ENCODE results near the gene NOCT. TPM values are rescaled to one million over a fixed set of nuclear protein-coding genes. Genes with fewer than 3 reads are reported as not detected.
"Not testable (repeated sequence)": the region's sequence is repeated elsewhere in the genome, so short reads cannot be mapped to it uniquely, and the experiment has no call there.

Gene NOCT
- total RNA-seq, 1 donor from 2014 or later, result 6.9 TPM

DNA sequence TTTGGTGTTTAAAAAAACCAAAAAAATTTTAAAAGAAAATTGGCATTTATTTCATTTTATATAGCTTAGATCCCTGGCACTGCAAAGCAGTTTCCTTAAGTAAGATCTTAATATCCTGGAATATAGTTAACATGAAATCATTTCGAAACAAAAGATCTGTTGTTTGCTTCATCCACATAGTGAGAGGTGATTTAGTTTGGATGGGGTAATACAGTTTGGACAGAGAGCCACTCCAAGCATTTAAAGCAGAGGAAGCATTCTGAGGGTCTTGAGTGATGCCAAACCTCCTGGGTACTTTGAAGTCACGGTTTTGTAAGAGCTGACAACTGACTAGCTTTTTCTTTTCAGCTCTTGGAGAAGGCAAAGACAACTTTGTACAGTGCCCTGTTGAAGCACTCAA is 28.7 kb downstream of the NOCT start:
- no peaks in the 10 kb centered on the region for H3K4me1 Mint-ChIP-seq
- H3K27ac Mint-ChIP-seq, result no peak overlapping the region
- peaks cover 29% of the 10 kb centered on the region for H3K36me3 Mint-ChIP-seq
- H3K9me3 Mint-ChIP-seq, result peaks cover 4% of the 10 kb centered on the region
- H3K27me3 Mint-ChIP-seq (ENCODE audit: low read depth), result no peaks in the 10 kb centered on the region
- TF ChIP-seq, protein P1, sequence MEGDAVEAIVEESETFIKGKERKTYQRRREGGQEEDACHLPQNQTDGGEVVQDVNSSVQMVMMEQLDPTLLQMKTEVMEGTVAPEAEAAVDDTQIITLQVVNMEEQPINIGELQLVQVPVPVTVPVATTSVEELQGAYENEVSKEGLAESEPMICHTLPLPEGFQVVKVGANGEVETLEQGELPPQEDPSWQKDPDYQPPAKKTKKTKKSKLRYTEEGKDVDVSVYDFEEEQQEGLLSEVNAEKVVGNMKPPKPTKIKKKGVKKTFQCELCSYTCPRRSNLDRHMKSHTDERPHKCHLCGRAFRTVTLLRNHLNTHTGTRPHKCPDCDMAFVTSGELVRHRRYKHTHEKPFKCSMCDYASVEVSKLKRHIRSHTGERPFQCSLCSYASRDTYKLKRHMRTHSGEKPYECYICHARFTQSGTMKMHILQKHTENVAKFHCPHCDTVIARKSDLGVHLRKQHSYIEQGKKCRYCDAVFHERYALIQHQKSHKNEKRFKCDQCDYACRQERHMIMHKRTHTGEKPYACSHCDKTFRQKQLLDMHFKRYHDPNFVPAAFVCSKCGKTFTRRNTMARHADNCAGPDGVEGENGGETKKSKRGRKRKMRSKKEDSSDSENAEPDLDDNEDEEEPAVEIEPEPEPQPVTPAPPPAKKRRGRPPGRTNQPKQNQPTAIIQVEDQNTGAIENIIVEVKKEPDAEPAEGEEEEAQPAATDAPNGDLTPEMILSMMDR (IDR thresholded peaks at IDR 0.05; ENCODE audit: unreplicated experiment), result no peak
- H3K4me3 Mint-ChIP-seq, result no peak overlapping the region
- DNase-seq (ENCODE audit: low spot score in 2 of 2, unreplicated experiment in 2 of 2), result no peak

DNA sequence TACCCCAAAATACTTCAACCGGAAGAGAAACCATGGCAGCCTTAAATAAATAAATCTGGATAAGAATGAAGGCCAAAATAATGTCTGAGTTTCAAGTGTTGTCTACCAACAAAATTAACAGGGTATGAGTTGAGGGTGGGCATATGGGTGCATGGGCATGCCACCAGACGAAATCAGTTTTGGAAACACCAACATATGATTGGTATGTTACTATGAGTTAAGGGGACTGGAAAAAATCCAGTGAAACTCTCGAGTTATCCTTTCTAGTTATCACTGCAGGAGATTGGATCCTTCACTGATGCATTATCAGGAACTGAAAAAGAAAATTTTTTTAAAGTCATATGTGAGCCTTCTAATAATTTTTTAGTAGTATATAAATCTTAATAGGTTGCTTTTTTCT is 32.4 kb downstream of the NOCT start:
- peaks cover 28% of the 10 kb centered on the region for H3K36me3 Mint-ChIP-seq
- no peak overlapping the region for H3K4me3 Mint-ChIP-seq
- H3K27me3 Mint-ChIP-seq (ENCODE audit: low read depth), result no peaks in the 10 kb centered on the region
- TF ChIP-seq, protein P1 (IDR thresholded peaks at IDR 0.05; ENCODE audit: unreplicated experiment), result no peak
- no peak for DNase-seq (ENCODE audit: low spot score in 2 of 2, unreplicated experiment in 2 of 2)
- no peaks in the 10 kb centered on the region for H3K4me1 Mint-ChIP-seq
- no peak overlapping the region for H3K27ac Mint-ChIP-seq
- H3K9me3 Mint-ChIP-seq, result peaks cover 4% of the 10 kb centered on the region

DNA sequence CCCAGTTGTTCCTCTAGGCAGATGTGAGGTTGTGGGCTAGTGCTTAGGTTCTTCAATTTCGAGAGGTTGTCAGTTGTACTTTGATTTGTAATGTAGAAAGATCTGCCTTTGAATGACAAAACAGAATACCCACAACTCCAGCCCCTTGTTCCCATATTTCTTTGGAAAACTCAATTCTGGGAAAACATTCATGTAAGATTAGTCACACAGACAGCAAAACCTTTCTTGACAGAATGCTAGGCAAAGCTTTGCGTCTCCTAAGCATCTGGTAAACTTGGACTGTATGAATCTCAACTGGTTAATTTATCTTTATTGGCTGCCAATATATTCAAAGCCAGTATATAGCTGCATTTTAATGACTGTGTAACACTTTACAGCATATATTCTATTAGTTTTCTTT is 34.9 kb downstream of the NOCT start:
- Mint-ChIP-seq H3K4me3 (no peak overlapping the region), H3K27me3 (ENCODE audit: low read depth) (no peaks in the 10 kb centered on the region), H3K27ac (no peak overlapping the region), H3K9me3 (peaks cover 4% of the 10 kb centered on the region), H3K4me1 (peaks cover 11% of the 10 kb centered on the region), H3K36me3 (peaks cover 24% of the 10 kb centered on the region)
- TF ChIP-seq, protein P1 (IDR thresholded peaks at IDR 0.05; ENCODE audit: unreplicated experiment), result no peak
- no peak for DNase-seq (ENCODE audit: low spot score in 2 of 2, unreplicated experiment in 2 of 2)

DNA sequence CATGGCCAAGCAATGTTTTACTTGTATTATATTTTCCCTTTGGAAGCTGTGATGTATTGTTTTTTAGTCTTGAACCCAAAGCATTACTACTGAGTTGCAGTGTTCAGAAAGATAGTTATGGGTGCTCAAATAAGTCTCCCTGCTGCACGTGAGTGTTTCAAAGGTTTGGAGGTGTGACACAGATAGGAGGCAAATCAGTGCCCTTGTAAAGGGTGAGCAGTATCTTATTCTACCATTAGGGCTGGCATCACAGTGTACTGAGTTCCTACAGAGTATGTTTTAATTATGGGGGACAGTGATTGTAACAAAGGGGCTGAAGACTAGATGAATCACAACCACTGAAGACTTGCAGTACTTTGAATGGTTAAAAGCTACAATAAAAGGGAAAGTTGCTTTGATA is 38.3 kb downstream of the NOCT start:
- Mint-ChIP-seq H3K27me3 (ENCODE audit: low read depth) (no peaks in the 10 kb centered on the region), H3K4me3 (no peak overlapping the region), H3K27ac (no peak overlapping the region), H3K9me3 (peaks cover 2% of the 10 kb centered on the region), H3K36me3 (peaks cover 26% of the 10 kb centered on the region), H3K4me1 (peaks cover 16% of the 10 kb centered on the region)
- TF ChIP-seq, protein P1 (IDR thresholded peaks at IDR 0.05; ENCODE audit: unreplicated experiment), result no peak
- no peak for DNase-seq (ENCODE audit: low spot score in 2 of 2, unreplicated experiment in 2 of 2)

DNA sequence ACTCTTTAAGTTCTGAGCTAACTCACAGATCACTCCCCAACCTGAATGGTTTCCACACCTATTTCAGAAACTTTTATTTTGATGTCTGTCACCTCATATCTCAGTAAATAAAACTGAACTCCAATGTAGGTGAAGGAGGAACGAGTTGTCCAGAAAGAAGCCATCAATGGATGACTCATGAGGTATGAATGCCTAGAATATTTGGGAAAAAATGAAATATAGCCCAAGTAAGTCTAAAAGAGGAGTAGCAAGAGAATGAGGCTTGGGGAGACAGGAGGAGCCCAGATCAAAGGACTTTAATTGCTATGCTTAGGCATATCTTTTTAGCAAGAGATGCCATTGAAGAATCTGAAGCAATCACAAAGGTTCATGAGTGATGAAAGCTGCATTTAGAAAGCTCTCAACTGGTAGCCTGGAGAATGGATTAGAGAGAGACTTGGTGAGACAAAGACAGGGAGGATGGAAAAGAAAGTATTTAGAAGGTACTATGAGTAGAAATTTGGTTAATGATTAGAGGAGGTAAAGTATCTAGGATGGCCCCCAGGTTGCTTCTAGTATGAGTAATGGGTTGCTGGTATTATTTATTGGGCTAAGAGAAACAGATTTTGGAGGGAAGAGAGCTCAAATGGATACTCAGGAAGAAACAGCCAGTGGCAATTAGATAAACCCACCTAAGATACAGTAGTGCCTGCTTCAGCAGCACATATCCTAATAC is 39.4 kb downstream of the NOCT start:
- peaks cover 28% of the 10 kb centered on the region for H3K36me3 Mint-ChIP-seq
- H3K27ac Mint-ChIP-seq, result peak overlapping the region; percentile 59
- no peak overlapping the region for H3K4me3 Mint-ChIP-seq
- DNase-seq (ENCODE audit: low spot score in 2 of 2, unreplicated experiment in 2 of 2), result no peak
- no peaks in the 10 kb centered on the region for H3K27me3 Mint-ChIP-seq (ENCODE audit: low read depth)
- H3K4me1 Mint-ChIP-seq, result peaks cover 16% of the 10 kb centered on the region
- TF ChIP-seq, protein P1 (IDR thresholded peaks at IDR 0.05; ENCODE audit: unreplicated experiment), result no peak
- no peaks in the 10 kb centered on the region for H3K9me3 Mint-ChIP-seq

DNA sequence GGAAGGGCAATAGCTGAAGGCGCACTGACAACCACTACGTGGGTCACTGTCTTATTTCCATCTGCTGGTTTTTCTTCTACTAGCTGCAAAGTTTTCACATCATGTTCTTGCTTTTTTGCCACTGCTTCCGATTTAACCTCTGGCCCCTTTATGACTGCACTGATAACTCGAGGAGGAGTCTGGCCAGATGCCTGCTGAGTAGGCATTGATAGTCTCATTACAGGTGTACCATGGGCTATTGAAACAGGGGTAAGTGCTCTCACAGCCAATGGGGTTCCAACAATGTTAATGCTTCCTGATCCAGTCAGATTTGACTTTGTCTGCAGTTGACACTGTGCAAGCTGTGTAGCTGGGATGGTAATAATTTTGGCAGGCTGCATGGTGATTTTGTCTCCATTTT is 43.4 kb downstream of the NOCT start:
- not testable (repeated sequence) for DNase-seq (ENCODE audit: low spot score in 2 of 2, unreplicated experiment in 2 of 2); H3K4me3 Mint-ChIP-seq; H3K9me3 Mint-ChIP-seq; H3K27ac Mint-ChIP-seq; H3K27me3 Mint-ChIP-seq (ENCODE audit: low read depth)
- peaks cover 16% of the 10 kb centered on the region for H3K4me1 Mint-ChIP-seq
- H3K36me3 Mint-ChIP-seq, result peaks cover 36% of the 10 kb centered on the region

All from mesothelial cell of epicardium (in vitro differentiated cells).